Measurements from ENCODE around the gene NT5C3B.

NT5C3B gene

GRCh38 chr17:41806685-41807445, 29.2 kb downstream of the NT5C3B start:
- no peak for DNase-seq

- DNase-seq = no peak
Measured at GRCh38 chr17:41803049-41804020, 32.7 kb downstream of the NT5C3B start.

GRCh38 chr17:41801374-41802271, 34.4 kb downstream of the NT5C3B start:
- DNase-seq = peak; percentile 83 to 85

GRCh38 chr17:41800601-41801373, 35.2 kb downstream of the NT5C3B start:
- no peak for DNase-seq

- DNase-seq = no peak
Measured at GRCh38 chr17:41799366-41799765, 36.7 kb downstream of the NT5C3B start.

GRCh38 chr17:41797377-41797776, 38.7 kb downstream of the NT5C3B start:
- DNase-seq = no peak

- DNase-seq = no peak
Measured at GRCh38 chr17:41796121-41796895, 39.7 kb downstream of the NT5C3B start.

- no peak for DNase-seq
Measured at GRCh38 chr17:41794540-41794975, 41.5 kb downstream of the NT5C3B start.

- no peak for DNase-seq
Measured at GRCh38 chr17:41793784-41794539, 42.1 kb downstream of the NT5C3B start.

- DNase-seq = no peak
Measured at GRCh38 chr17:41792845-41793783, 42.9 kb downstream of the NT5C3B start.

GRCh38 chr17:41787021-41787418, 49.0 kb downstream of the NT5C3B start:
- no peak for DNase-seq

- peak; percentile 87 to 93 for DNase-seq
Measured at GRCh38 chr17:41786227-41787020, 49.6 kb downstream of the NT5C3B start, which contains the start of gene JUP. Gene JUP, minus strand, starts transcription at chr17:41786711. Its CDS starts 14,857 bp downstream, at chr17:41771854.

GRCh38 chr17:41785859-41786226, 50.2 kb downstream of the NT5C3B start:
- DNase-seq = no peak

GRCh38 chr17:41785091-41785858, 50.8 kb downstream of the NT5C3B start:
- no peak for DNase-seq

GRCh38 chr17:41784207-41784744, 51.8 kb downstream of the NT5C3B start:
- no peak for DNase-seq

GRCh38 chr17:41782142-41782541, 53.9 kb downstream of the NT5C3B start:
- no peak for DNase-seq

All from stimulated activated CD4-positive, alpha-beta T cell treated with anti-CD3 and anti-CD28 coated beads, Interleukin-2, amount 100 ng/mL, for 24 hours (primary cell).